Neutrophil (primary cell): ENCODE measurements around the gene DAD1.
A peak's percentile ranks its signal among the peaks of the same experiment; 100 is the strongest.

Experiments
- H3K27ac ChIP-seq: fragments of 200-600 bp; sonication (generic); 2 replicates; pipeline ENCODE4 v1.5.1; 2016; ENCODE audit warnings: mild to moderate bottlenecking, moderate library complexity
- H3K27me3 ChIP-seq: fragments of 200-600 bp; sonication (generic); 2 replicates; pipeline ENCODE4 v1.6.0; 2016; ENCODE audit warnings: mild to moderate bottlenecking
- H3K36me3 ChIP-seq: fragments of 200-600 bp; sonication (generic); 2 replicates; pipeline ENCODE4 v1.5.1; 2017
- H3K4me1 ChIP-seq, 2 experiments: fragments of 200-600 bp in 1 of 2; sonication (generic) in 1 of 2; 1 replicate in 1 of 2; 2 replicates in 1 of 2; pipeline versions ENCODE4 v1.5.1 to v1.6.1; 2013 to 2016; ENCODE audit warnings: low read depth in 1 of 2, low read length in 1 of 2, mild to moderate bottlenecking in 1 of 2, moderate library complexity in 1 of 2; ENCODE audit not compliant: control insufficient read depth in 1 of 2, insufficient read depth in 1 of 2
- H3K4me3 ChIP-seq, 2 experiments: fragments of 200-600 bp in 1 of 2; sonication (generic) in 1 of 2; 1 replicate in 1 of 2; 2 replicates in 1 of 2; pipeline ENCODE4 v1.5.1; 2013 to 2016; ENCODE audit warnings: low read depth in 1 of 2, low read length in 1 of 2, mild to moderate bottlenecking in 1 of 2, moderate library complexity in 1 of 2
- H3K9me3 ChIP-seq: fragments of 200-600 bp; sonication (generic); 2 replicates; pipeline ENCODE4 v1.5.1; 2016
- TF ChIP-seq, protein P1 (sequence below): fragments of 200-600 bp; sonication (generic); IDR thresholded peaks from 2 replicates; pipeline ENCODE4 v1.5.1; 2016; ENCODE audit warnings: antibody characterized with exemption

DAD1 gene

DNA sequence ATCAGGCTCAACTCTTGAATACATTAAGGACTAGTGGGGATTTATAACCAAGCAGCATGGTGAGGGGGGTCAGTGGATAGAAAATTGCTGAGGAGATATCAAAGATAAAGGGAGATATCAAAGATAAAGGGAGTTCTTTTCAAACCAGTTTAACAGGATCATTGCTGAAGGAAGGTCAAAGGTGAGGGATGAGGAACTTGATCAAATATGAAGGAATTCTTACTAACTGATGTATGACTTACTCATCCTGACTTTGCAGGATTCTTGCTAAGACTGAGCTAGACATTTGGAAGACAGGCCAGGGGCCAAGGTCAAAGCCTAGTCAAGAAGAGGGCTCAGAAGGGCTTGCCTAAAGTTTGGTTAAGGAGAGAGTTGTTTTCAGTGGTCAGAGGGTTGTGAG is 13.8 kb upstream of the DAD1 start:
- Histone ChIP-seq H3K36me3 (peaks cover 65% of the 10 kb centered on the region), H3K27ac (no peak overlapping the region), H3K4me1 (peaks cover 14% of the 10 kb centered on the region in 2 experiments), H3K4me3 (no peak overlapping the region), H3K27me3 (no peaks in the 10 kb centered on the region), H3K9me3 (no peaks in the 10 kb centered on the region)
- TF ChIP-seq, protein P1, sequence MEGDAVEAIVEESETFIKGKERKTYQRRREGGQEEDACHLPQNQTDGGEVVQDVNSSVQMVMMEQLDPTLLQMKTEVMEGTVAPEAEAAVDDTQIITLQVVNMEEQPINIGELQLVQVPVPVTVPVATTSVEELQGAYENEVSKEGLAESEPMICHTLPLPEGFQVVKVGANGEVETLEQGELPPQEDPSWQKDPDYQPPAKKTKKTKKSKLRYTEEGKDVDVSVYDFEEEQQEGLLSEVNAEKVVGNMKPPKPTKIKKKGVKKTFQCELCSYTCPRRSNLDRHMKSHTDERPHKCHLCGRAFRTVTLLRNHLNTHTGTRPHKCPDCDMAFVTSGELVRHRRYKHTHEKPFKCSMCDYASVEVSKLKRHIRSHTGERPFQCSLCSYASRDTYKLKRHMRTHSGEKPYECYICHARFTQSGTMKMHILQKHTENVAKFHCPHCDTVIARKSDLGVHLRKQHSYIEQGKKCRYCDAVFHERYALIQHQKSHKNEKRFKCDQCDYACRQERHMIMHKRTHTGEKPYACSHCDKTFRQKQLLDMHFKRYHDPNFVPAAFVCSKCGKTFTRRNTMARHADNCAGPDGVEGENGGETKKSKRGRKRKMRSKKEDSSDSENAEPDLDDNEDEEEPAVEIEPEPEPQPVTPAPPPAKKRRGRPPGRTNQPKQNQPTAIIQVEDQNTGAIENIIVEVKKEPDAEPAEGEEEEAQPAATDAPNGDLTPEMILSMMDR = no peak

DNA sequence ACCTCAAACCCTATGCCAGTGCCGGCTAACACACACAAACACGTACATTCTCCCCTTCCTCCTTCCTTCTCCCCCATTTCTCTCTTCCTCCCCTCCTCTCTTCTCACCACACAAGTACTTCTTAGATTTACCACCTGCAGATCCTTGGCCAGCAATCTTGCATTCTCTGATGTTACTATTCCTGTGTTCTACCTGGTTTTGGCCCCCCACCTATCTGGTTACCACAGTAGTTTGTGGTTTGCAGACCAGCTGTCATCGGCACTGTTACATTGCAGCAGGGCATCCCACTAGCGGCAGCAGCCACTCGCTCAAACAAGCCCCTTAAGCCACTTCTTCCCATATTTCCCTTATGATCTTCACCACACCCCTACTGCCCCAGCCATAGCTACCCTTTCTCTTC is 13.0 kb upstream of the DAD1 start:
- Histone ChIP-seq H3K27ac (no peak overlapping the region), H3K27me3 (peaks cover under 1% of the 10 kb centered on the region), H3K9me3 (no peaks in the 10 kb centered on the region), H3K36me3 (peaks cover 56% of the 10 kb centered on the region), H3K4me3 (no peak overlapping the region), H3K4me1 (peaks cover 21% of the 10 kb centered on the region in 2 experiments)
- TF ChIP-seq, protein P1 = no peak

DNA sequence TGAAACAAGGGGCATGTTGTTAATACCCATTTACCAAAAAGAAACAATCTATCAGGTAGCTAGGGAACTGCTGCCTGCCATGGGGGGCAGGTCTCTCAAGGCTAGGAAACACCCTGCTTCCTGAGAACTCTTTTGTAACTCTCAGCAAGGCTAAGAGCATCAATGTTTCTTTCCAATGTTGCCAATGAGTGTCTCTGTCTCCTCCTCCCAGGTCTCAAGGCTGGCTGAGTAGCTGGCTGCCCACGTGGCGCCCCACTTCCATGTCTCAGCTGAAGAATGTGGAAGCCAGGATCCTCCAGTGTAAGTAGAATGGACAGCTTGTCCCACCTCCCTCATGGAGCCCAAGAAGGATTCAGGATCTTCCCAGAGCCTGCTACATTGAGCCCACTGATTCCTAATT is 12.4 kb upstream of the DAD1 start:
- no peaks in the 10 kb centered on the region for H3K9me3 ChIP-seq
- TF ChIP-seq, protein P1 = no peak
- H3K27ac ChIP-seq = no peak overlapping the region
- H3K4me3 ChIP-seq = no peak overlapping the region
- H3K4me1 ChIP-seq = peaks cover 21% of the 10 kb centered on the region in 2 experiments
- peaks cover 51% of the 10 kb centered on the region for H3K36me3 ChIP-seq
- H3K27me3 ChIP-seq = peaks cover 5% of the 10 kb centered on the region

DNA sequence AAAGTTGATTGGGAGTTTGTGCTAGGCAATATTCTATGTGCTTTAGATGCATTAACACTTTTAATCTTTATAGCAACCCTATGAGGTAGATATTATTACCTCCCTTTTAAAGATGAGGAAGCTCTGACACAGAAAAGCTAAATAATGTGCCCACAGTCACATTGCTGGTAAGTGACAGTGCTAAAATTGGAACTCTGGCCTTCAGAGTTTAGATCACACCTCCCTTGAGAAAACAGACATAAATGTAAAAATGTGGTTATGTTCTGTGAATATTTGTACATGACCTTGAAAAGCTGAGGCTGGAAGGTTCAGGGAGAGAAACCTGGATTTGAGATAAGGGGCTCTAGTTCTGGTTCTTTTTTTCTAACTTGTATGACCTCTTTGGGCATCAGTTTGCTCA is 11.0 kb upstream of the DAD1 start:
- Histone ChIP-seq H3K9me3 (no peaks in the 10 kb centered on the region), H3K4me3 (no peak overlapping the region), H3K27ac (no peak overlapping the region), H3K27me3 (peaks cover 19% of the 10 kb centered on the region), H3K36me3 (peaks cover 36% of the 10 kb centered on the region), H3K4me1 (peaks cover 21% of the 10 kb centered on the region in 2 experiments)
- TF ChIP-seq, protein P1 = no peak

DNA sequence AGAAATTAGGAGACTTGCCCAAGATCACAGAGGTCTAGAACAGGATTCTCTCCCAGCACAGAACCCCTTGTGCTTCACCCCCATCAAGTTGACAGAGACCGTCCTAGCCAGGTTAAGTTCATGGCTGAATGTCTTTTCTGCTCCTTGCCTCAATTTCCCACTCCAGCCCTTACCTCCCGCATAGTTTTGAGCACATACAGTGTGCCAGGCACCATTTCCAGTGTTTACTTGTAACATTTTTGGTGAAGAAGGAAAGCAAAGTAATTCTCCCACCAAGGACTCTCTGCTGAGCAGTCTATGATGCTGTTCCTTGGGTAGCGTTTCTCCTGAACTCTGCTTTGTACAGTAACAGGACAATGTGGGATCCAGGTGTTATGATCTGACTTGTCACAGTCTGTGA is 10.3 kb upstream of the DAD1 start:
- TF ChIP-seq, protein P1 = no peak
- peaks cover 26% of the 10 kb centered on the region for H3K27me3 ChIP-seq
- no peaks in the 10 kb centered on the region for H3K9me3 ChIP-seq
- peaks cover 30% of the 10 kb centered on the region for H3K36me3 ChIP-seq
- peaks cover 21% of the 10 kb centered on the region in 2 experiments for H3K4me1 ChIP-seq
- H3K27ac ChIP-seq = peak overlapping the region; percentile 88
- H3K4me3 ChIP-seq = peak overlapping the region; percentile 68 to 82

DNA sequence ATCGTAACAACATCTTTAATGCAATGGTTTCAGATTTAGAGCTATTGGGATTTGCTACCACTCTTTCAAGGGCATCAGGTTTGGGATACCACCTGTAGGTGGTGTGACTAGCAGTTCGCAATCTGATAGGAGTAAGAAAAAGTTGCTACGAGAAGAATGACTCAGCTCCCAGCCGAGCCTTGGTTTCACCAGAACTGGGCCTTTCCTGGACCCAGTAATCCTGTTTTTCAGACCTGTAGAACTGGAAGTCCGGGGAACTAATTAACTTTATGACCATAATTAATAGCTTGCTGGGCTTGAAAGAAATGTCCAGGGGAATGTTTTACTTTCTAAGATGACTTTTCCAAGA is 9.8 kb upstream of the DAD1 start:
- TF ChIP-seq, protein P1 = no peak
- Histone ChIP-seq H3K27ac (peak overlapping the region; percentile 88), H3K9me3 (no peaks in the 10 kb centered on the region), H3K27me3 (peaks cover 31% of the 10 kb centered on the region), H3K36me3 (peaks cover 25% of the 10 kb centered on the region), H3K4me1 (peaks cover 21% of the 10 kb centered on the region in 2 experiments), H3K4me3 (peak overlapping the region; percentile 68 to 82)
